Measurements from ENCODE around the gene DPP9. TPM values are rescaled to one million over a fixed set of nuclear protein-coding genes. Genes with fewer than 3 reads are reported as not detected.

Gene DPP9
- total and polyA plus RNA-seq, 2 of the 4 experiments (the other 2 are of a cell fraction): 12.4 to 33.0 TPM

DNA sequence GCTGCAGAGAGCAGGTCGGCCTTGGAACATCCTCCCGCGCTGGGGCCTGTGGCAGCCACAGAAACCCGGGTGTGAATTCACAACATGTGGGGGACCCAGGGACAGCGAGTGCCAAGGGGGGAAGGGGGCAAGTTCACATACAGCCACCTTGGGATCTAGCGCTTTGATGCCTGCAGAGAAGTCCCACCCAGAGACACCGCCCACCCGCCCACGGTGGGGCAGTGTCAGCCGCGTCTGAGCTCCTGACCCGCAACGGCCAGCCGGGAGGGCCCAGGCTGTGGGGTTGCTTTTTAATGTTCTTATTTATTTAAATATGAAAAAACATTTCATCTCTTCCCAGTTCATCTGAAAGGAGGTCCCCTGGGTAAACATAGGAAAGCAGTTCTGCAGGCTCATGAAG lies 66.4 kb downstream of the DPP9 start:
- dilution Hi-C loops (cut with HindIII; ENCODE audit: low sequenced_read_pairs, unreplicated experiment): no loop called here
- H2AK5ac ChIP-seq (ENCODE audit: low read depth, low read length): no peak overlapping the region
- no peak overlapping the region for H3K9ac ChIP-seq (ENCODE audit: low read depth, low read length)
- no peak overlapping the region for H3K14ac ChIP-seq (replicated peaks; ENCODE audit: low read depth, low read length)
- peaks cover 3 to 30% of the 10 kb centered on the region in 2 experiments; a peak in 2 of 4 replicates for H3K79me1 ChIP-seq (ENCODE audit: low read depth in 1 of 2, low read length in 2 of 2)
- no peak overlapping the region for H2BK5ac ChIP-seq (ENCODE audit: low read depth, low read length, poor library complexity, severe bottlenecking)
- ChIA-PET POLR2A (ENCODE audit: unreplicated experiment) (no interaction called here), CTCF (interaction anchor here (0.5 kb wide), 1 partner anchor 10 kb away, joined by 3 read pairs; no protein-coding TSS in a partner anchor)
- ATAC-seq (ENCODE audit: low read depth): no peak
- no peak overlapping the region for H4K91ac ChIP-seq (ENCODE audit: insufficient read depth, low read depth, low read length)
- no peak overlapping the region for H3K18ac ChIP-seq (ENCODE audit: low read depth, low read length)
- no peak overlapping the region for H2AFZ ChIP-seq (replicated peaks; ENCODE audit: low read length, poor library complexity)
- no peaks in the 10 kb centered on the region; the same call in 1 of the 2 replicates for H3K9me3 ChIP-seq (ENCODE audit: control insufficient read depth, insufficient read depth, low read length)
- H2AK9ac ChIP-seq (replicated peaks; ENCODE audit: low read depth, low read length, poor library complexity): no peak overlapping the region
- peaks cover 30% of the 10 kb centered on the region for H4K20me1 ChIP-seq (ENCODE audit: insufficient read depth, low read length)
- no peaks in the 10 kb centered on the region for H3K27me3 ChIP-seq (ENCODE audit: control insufficient read depth, insufficient read depth, low read length)
- intact Hi-C loops (cut with micrococcal nuclease): no loop called here
- no peak overlapping the region for H3K4me3 ChIP-seq (ENCODE audit: insufficient read depth, low read depth, low read length)
- no peak for DNase-seq
- no peak overlapping the region for H2BK15ac ChIP-seq (ENCODE audit: low read depth, low read length)
- H3K23ac ChIP-seq (ENCODE audit: low read depth, low read length): no peak overlapping the region
- no peak overlapping the region for H3K56ac ChIP-seq (ENCODE audit: extremely low read depth, insufficient read depth, low read length)
- no peaks in the 10 kb centered on the region for H3K4me1 ChIP-seq (ENCODE audit: control insufficient read depth, insufficient read depth, low read length)
- H4K5ac ChIP-seq (ENCODE audit: low read depth, low read length): no peak overlapping the region
- no peak overlapping the region for H2BK120ac ChIP-seq (ENCODE audit: low read depth, low read length)
- 34% methylated on average over 4 of the region's 14 CpGs; no CpG with 5 or more reads in 1 of the 2 experiments for WGBS, 2 experiments (ENCODE audit: extremely low coverage in 2 of 2, insufficient read length in 1 of 2)
- no peaks in the 10 kb centered on the region for H3K9me1 ChIP-seq (ENCODE audit: insufficient read depth, low read length)
- H3K4ac ChIP-seq (ENCODE audit: low read depth, low read length): no peak overlapping the region
- H2BK20ac ChIP-seq (ENCODE audit: low read depth, low read length): no peak overlapping the region
- peaks cover 56% of the 10 kb centered on the region for H3K36me3 ChIP-seq (ENCODE audit: control insufficient read depth, insufficient read depth, low read length)
- BruUV-seq (replicated peaks): no TSS peak
- in situ Hi-C loops (cut with MboI; ENCODE audit: low sequenced_read_pairs): no loop called here
- H3K27ac ChIP-seq (ENCODE audit: insufficient read depth, low read length): no peak overlapping the region
- H3K4me2 ChIP-seq (ENCODE audit: low read depth, low read length): no peak overlapping the region
- H4K8ac ChIP-seq (ENCODE audit: low read depth in 2 of 2, low read length in 2 of 2): no peak overlapping the region
- TF ChIP-seq FOS (IDR thresholded peaks at IDR 0.05; ENCODE audit: low read depth, low read length): no peak
- TF ChIP-seq MAFK (IDR thresholded peaks at IDR 0.05; ENCODE audit: low read depth, low read length): no peak
- TF ChIP-seq CHD1 (IDR thresholded peaks at IDR 0.05; ENCODE audit: low read depth, low read length): no peak
- no peak for TF ChIP-seq RAD21 (IDR thresholded peaks at IDR 0.05; ENCODE audit: low read length)

Data from IMR-90 (cell line).